Aorta (tissue), 5 donors: ENCODE data around the gene TBC1D8. TPM values are rescaled to one million over a fixed set of nuclear protein-coding genes. Genes with fewer than 3 reads are reported as not detected.

Experiments
- ATAC-seq: fragments of 200-7000 bp; cut with Tn5 transposase; one replicate; pipeline ENCODE4 v1.9.1; 2022; ENCODE audit warnings: moderate library complexity; ENCODE audit not compliant: low FRiP score
- DNase-seq, 2 donors: peaks; one replicate each; pipeline ENCODE4 v3.0.0-alpha.2; 2020
- H3K27ac ChIP-seq, 2 donors: one replicate each; pipeline ENCODE4 v1.5.1; 2013; ENCODE audit warnings: low read length in 2 of 2, mild to moderate bottlenecking in 2 of 2, moderate library complexity in 2 of 2, control low read depth in 1 of 2, inconsistent platforms in 1 of 2, low read depth in 1 of 2
- H3K27me3 ChIP-seq, 2 donors: one replicate each; pipeline ENCODE4 v1.6.1; 2013; ENCODE audit warnings: control low read depth in 1 of 2, low read length in 1 of 2, mild to moderate bottlenecking in 1 of 2, moderate library complexity in 1 of 2; ENCODE audit not compliant: insufficient read depth in 2 of 2, control insufficient read depth in 1 of 2
- H3K36me3 ChIP-seq, 2 donors: one replicate each; pipeline ENCODE4 v1.6.1; 2013; ENCODE audit warnings: control low read depth in 1 of 2, low read length in 1 of 2, mild to moderate bottlenecking in 1 of 2; ENCODE audit not compliant: insufficient read depth in 2 of 2, control insufficient read depth in 1 of 2
- H3K4me1 ChIP-seq, 2 donors: one replicate each; pipeline ENCODE4 v1.6.1; 2013; ENCODE audit warnings: low read length in 2 of 2, control low read depth in 1 of 2, mild to moderate bottlenecking in 1 of 2, moderate library complexity in 1 of 2; ENCODE audit not compliant: insufficient read depth in 2 of 2, control insufficient read depth in 1 of 2
- H3K4me3 ChIP-seq, 2 donors: one replicate each; pipeline ENCODE4 v1.5.1; 2013; ENCODE audit warnings: low read length in 2 of 2, control low read depth in 1 of 2, mild to moderate bottlenecking in 1 of 2
- H3K9me3 ChIP-seq: one replicate; pipeline ENCODE4 v1.6.1; 2013; ENCODE audit warnings: mild to moderate bottlenecking, low read length; ENCODE audit not compliant: control insufficient read depth
- WGBS, 2 donors: extraction: QIAGEN DNeasy Blood & Tissue Kit; methylation state at CpG; one replicate each; pipeline ENCODE4 v1.1.7; 2013; 5-methylcytosine and 5-hydroxymethylcytosine counted together
- intact Hi-C, 2 donors: fragments of 100-400 bp; cut with DNase I; formaldehyde crosslinking; loops; one replicate each; pipeline versions ENCODE4 v1.14.2 to v1.15.0; 2022
- polyA plus RNA-seq, 2 donors: library from polyadenylated mRNA; stranded (reverse); fragments of 200-250 nt; gene quantifications; one replicate each; pipeline ENCODE4 v1.2.3, GENCODE V29; 2013
- total RNA-seq, 2 donors: library from RNA; stranded (reverse); fragmentation: NEBNext Ultra II Directional; extraction: Animal tissue kit (Norgen Biotek cat#: 25700); gene quantifications; one replicate each; pipeline ENCODE4 v1.2.1, GENCODE V29; 2021
- donor health status: healthy with polysubstance abuse.
- donor health status: Bipolar disorder and iron deficiency.
- donor health status: DM: no; HTN: no; CAD: no.
- donor health status: DM: no; HTN: no; CAD: no.
- donor health status: DM: yes; HTN: yes; CAD: no.

The TBC1D8 gene
- total and polyA plus RNA-seq, 4 donors = 7.8 to 28.8 (median 23.4) TPM

GRCh38 chr2:101123795-101124471, 27.2 kb downstream of the TBC1D8 start:
- H3K27ac ChIP-seq = peak overlapping the region; percentile 80 to 85
- intact Hi-C loops = no loop called here
- no peaks in the 10 kb centered on the region for H3K9me3 ChIP-seq
- no peaks in the 10 kb centered on the region for H3K27me3 ChIP-seq
- DNase-seq (no peak), ATAC-seq (no peak)
- H3K36me3 ChIP-seq = no peaks in the 10 kb centered on the region
- peaks cover 2 to 9% of the 10 kb centered on the region in 2 donors for H3K4me1 ChIP-seq
- 59 to 67% methylated on average over 5 of the region's 5 CpGs for WGBS, 2 donors
- no peak overlapping the region for H3K4me3 ChIP-seq

- WGBS, 2 donors = 83 to 88% methylated on average over 7 of the region's 7 CpGs
- DNase-seq (no peak), ATAC-seq (no peak)
- Histone ChIP-seq H3K36me3 (no peaks in the 10 kb centered on the region), H3K27me3 (no peaks in the 10 kb centered on the region), H3K4me3 (no peak overlapping the region), H3K27ac (peak overlapping the region in 1 of 2 donors; percentile 32), H3K9me3 (no peaks in the 10 kb centered on the region), H3K4me1 (peaks cover 2 to 9% of the 10 kb centered on the region in 2 donors)
- intact Hi-C loops = no loop called here
These were observed 30.0 kb downstream of the TBC1D8 start for GRCh38 chr2:101121174-101121573.

- ATAC-seq = peak; percentile 84
- WGBS, 2 donors = 45 to 52% methylated on average over 11 of the region's 11 CpGs
- no peaks in the 10 kb centered on the region for H3K9me3 ChIP-seq
- peak; percentile 87 for DNase-seq
- H3K36me3 ChIP-seq = no peaks in the 10 kb centered on the region
- H3K4me3 ChIP-seq = no peak overlapping the region
- peak overlapping the region in 1 of 2 donors; percentile 94 for H3K27ac ChIP-seq
- peaks cover 2 to 9% of the 10 kb centered on the region in 2 donors for H3K4me1 ChIP-seq
- intact Hi-C loops = no loop called here
- H3K27me3 ChIP-seq = no peaks in the 10 kb centered on the region
These were observed 30.8 kb downstream of the TBC1D8 start for GRCh38 chr2:101120124-101120996.

GRCh38 chr2:101119431-101119830, 31.8 kb downstream of the TBC1D8 start:
- peak; percentile 51 for ATAC-seq
- H3K9me3 ChIP-seq = no peaks in the 10 kb centered on the region
- intact Hi-C loops = no loop called here

GRCh38 chr2:101116841-101117552, 34.2 kb downstream of the TBC1D8 start:
- ATAC-seq (no peak), DNase-seq (no peak)
- H3K9me3 ChIP-seq = no peaks in the 10 kb centered on the region
- H3K36me3 ChIP-seq = no peaks in the 10 kb centered on the region
- WGBS, 2 donors = 95 to 96% methylated on average over 9 of the region's 9 CpGs
- no peak overlapping the region for H3K4me3 ChIP-seq
- intact Hi-C loops = no loop called here
- H3K27ac ChIP-seq = no peak overlapping the region
- H3K27me3 ChIP-seq = no peaks in the 10 kb centered on the region
- H3K4me1 ChIP-seq = peaks cover under 1 to 5% of the 10 kb centered on the region in 2 donors

More at GRCh38 chr2:101119431-101119830, 31.8 kb downstream of the TBC1D8 start:
- 0 to 5% methylated on average over 2 of the region's 2 CpGs for WGBS, 2 donors
- peaks cover 2 to 9% of the 10 kb centered on the region in 2 donors for H3K4me1 ChIP-seq
- DNase-seq = peak; percentile 69 to 85
- no peak overlapping the region for H3K4me3 ChIP-seq
- no peaks in the 10 kb centered on the region for H3K27me3 ChIP-seq
- no peaks in the 10 kb centered on the region for H3K36me3 ChIP-seq
- H3K27ac ChIP-seq = peak overlapping the region in 1 of 2 donors; percentile 94

GRCh38 chr2:101116348-101116747, 34.8 kb downstream of the TBC1D8 start:
- DNase-seq (no peak), ATAC-seq (no peak)
- Histone ChIP-seq H3K36me3 (no peaks in the 10 kb centered on the region), H3K27me3 (no peaks in the 10 kb centered on the region), H3K4me3 (no peak overlapping the region), H3K27ac (no peak overlapping the region), H3K4me1 (peaks cover 2 to 5% of the 10 kb centered on the region in 2 donors), H3K9me3 (no peaks in the 10 kb centered on the region)
- 73 to 74% methylated on average over 4 of the region's 4 CpGs for WGBS, 2 donors
- intact Hi-C loops = no loop called here

GRCh38 chr2:101115664-101116063, 35.5 kb downstream of the TBC1D8 start:
- DNase-seq = no peak

GRCh38 chr2:101114815-101115214, 36.4 kb downstream of the TBC1D8 start:
- ATAC-seq (no peak), DNase-seq (peak in 1 of 2 donors; percentile 63)
- H3K4me3 ChIP-seq = no peak overlapping the region
- no peaks in the 10 kb centered on the region for H3K36me3 ChIP-seq
- H3K9me3 ChIP-seq = no peaks in the 10 kb centered on the region
- peaks cover 2 to 5% of the 10 kb centered on the region in 2 donors for H3K4me1 ChIP-seq
- intact Hi-C loops = no loop called here
- 90 to 97% methylated on average over 6 of the region's 6 CpGs for WGBS, 2 donors
- no peak overlapping the region for H3K27ac ChIP-seq
- no peaks in the 10 kb centered on the region for H3K27me3 ChIP-seq

More at GRCh38 chr2:101115664-101116063, 35.5 kb downstream of the TBC1D8 start:
- H3K4me1 ChIP-seq = peaks cover 2 to 5% of the 10 kb centered on the region in 2 donors
- H3K27ac ChIP-seq = no peak overlapping the region
- ATAC-seq = no peak
- no peaks in the 10 kb centered on the region for H3K36me3 ChIP-seq
- intact Hi-C loops = no loop called here
- WGBS, 2 donors = 97% methylated on average over 4 of the region's 4 CpGs
- no peaks in the 10 kb centered on the region for H3K9me3 ChIP-seq
- no peaks in the 10 kb centered on the region for H3K27me3 ChIP-seq
- H3K4me3 ChIP-seq = no peak overlapping the region
